ENCODE results near the gene MRNIP.

DNA sequence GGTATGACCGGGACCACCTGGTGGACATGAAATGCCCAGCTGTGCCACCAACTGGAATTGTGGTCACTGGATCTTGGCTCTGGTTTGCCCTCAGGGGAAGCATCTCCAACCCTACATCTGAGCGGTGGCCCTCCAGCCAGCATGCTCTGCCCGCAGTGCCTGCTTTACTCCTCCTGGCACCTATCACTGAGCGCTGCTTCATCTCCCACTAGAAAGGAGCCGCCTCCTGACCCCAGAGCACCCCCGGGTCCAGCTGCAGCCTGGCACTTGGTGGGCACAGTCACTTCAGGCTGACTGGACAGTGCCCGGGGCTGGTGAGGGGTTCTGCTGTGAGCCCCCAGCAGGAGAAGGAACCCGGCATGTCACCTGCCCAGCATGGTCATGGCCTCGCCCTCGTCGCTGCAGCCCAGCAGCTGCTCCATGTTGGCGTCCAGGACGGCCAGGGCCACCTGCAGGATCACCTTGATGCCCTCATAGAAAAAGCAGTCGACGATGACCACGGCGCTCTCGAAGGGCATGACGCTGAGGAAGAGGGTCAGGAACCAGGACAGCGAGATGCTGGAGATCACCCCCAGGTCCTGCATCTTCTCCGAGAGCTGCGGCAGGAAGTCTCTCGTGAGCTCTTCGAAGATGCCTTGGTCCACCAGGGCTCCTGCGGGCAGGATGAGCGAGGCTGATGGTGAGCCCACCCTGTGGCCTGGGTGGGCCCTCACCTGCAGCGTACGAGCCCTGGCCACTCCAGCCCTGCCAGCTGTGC is 16.1 kb upstream of the MRNIP start:
- TF ChIP-seq, protein P1, sequence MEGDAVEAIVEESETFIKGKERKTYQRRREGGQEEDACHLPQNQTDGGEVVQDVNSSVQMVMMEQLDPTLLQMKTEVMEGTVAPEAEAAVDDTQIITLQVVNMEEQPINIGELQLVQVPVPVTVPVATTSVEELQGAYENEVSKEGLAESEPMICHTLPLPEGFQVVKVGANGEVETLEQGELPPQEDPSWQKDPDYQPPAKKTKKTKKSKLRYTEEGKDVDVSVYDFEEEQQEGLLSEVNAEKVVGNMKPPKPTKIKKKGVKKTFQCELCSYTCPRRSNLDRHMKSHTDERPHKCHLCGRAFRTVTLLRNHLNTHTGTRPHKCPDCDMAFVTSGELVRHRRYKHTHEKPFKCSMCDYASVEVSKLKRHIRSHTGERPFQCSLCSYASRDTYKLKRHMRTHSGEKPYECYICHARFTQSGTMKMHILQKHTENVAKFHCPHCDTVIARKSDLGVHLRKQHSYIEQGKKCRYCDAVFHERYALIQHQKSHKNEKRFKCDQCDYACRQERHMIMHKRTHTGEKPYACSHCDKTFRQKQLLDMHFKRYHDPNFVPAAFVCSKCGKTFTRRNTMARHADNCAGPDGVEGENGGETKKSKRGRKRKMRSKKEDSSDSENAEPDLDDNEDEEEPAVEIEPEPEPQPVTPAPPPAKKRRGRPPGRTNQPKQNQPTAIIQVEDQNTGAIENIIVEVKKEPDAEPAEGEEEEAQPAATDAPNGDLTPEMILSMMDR (IDR thresholded peaks at IDR 0.05) = no peak
- TF ChIP-seq POLR2A (IDR thresholded peaks at IDR 0.05) = no peak

Measured in lower leg skin (tissue), 3 donors.